IPS DF 4.7 (cell line): ENCODE measurements around the gene TAF13.
"Not testable (repeated sequence)": the region's sequence is repeated elsewhere in the genome, so short reads cannot be mapped to it uniquely, and the experiment has no call there.

Source experiments
- DNase-seq: peaks from one replicate; pipeline ENCODE4 v3.0.0-alpha.2; 2013; ENCODE audit warnings: low spot score; ENCODE audit errors: extremely low read depth

Gene TAF13

GRCh38 chr1:109048335-109048734 is 27.5 kb downstream of the TAF13 start:
- DNase-seq: no peak

GRCh38 chr1:109047339-109047738 is 28.5 kb downstream of the TAF13 start:
- DNase-seq: no peak

- DNase-seq: no peak
Observed at GRCh38 chr1:109046671-109047070, 29.1 kb downstream of the TAF13 start.

GRCh38 chr1:109045595-109045994 is 30.2 kb downstream of the TAF13 start:
- DNase-seq: no peak

- DNase-seq: peak; percentile 51
Observed at GRCh38 chr1:109041621-109042468, 34.0 kb downstream of the TAF13 start, which contains the start of gene WDR47. TSS of gene WDR47 (minus strand) at chr1:109042102. CDS start at chr1:109023512, 18,590 bp downstream.

GRCh38 chr1:109040989-109041620 is 34.7 kb downstream of the TAF13 start:
- DNase-seq: no peak

GRCh38 chr1:109040627-109040988 is 35.2 kb downstream of the TAF13 start:
- DNase-seq: no peak

GRCh38 chr1:109034382-109034781 is 41.4 kb downstream of the TAF13 start:
- no peak for DNase-seq

- not testable (repeated sequence) for DNase-seq
Observed at GRCh38 chr1:109029493-109029892, 46.3 kb downstream of the TAF13 start.

GRCh38 chr1:109027841-109028240 is 48.0 kb downstream of the TAF13 start:
- no peak for DNase-seq

- no peak for DNase-seq
Observed at GRCh38 chr1:109025694-109026093, 50.1 kb downstream of the TAF13 start.

GRCh38 chr1:109024646-109025045 is 51.2 kb downstream of the TAF13 start:
- no peak for DNase-seq

GRCh38 chr1:109020693-109021257 is 55.0 kb downstream of the TAF13 start:
- no peak for DNase-seq

GRCh38 chr1:109017719-109018118 is 58.1 kb downstream of the TAF13 start:
- not testable (repeated sequence) for DNase-seq

- no peak for DNase-seq
Observed at GRCh38 chr1:109017134-109017533, 58.7 kb downstream of the TAF13 start.
